Iris pigment epithelial cell (primary cell): ENCODE results near the gene RIC3.

Source experiments
- DNase-seq: peaks from one replicate; pipeline ENCODE4 v3.0.0-alpha.2; 2011; ENCODE audit warnings: low read depth

RIC3 gene

DNA sequence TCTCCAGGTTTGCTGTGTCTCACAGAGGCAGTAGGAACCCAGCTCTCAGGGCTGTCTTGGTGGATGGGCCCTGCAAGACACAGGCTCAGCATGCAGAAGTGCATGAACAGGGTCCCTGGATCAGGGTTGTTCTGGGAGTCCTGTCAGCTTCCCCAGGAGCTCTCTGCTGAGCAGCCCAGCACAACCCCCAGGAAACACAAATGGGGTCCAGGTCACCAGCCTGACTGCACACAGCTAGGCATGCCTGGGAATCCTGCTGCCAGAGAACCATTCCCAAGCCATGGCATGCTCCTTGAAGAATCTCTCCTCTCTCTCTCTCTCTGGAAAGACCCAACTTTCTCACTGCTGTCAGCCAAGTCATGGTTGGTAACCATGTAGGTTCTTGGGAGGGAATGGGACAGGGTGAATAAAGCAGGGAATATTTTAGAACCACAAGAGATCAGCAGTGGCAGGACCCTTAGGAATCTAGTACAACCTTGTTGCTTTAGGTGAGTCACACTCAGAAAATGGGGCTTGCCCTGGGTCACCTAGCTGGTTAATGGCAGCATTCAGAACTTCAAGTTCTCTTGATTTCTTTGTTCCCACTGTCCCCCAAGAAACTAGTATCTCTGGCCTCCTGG lies 66.4 kb downstream of the RIC3 start:
- no peak for DNase-seq

- DNase-seq = no peak
Observed at GRCh38 chr11:8101421-8101820, 67.4 kb downstream of the RIC3 start.

- DNase-seq = no peak
Observed at GRCh38 chr11:8100605-8101004, 68.2 kb downstream of the RIC3 start.

- no peak for DNase-seq
Observed at GRCh38 chr11:8100158-8100557, 68.7 kb downstream of the RIC3 start.

DNA sequence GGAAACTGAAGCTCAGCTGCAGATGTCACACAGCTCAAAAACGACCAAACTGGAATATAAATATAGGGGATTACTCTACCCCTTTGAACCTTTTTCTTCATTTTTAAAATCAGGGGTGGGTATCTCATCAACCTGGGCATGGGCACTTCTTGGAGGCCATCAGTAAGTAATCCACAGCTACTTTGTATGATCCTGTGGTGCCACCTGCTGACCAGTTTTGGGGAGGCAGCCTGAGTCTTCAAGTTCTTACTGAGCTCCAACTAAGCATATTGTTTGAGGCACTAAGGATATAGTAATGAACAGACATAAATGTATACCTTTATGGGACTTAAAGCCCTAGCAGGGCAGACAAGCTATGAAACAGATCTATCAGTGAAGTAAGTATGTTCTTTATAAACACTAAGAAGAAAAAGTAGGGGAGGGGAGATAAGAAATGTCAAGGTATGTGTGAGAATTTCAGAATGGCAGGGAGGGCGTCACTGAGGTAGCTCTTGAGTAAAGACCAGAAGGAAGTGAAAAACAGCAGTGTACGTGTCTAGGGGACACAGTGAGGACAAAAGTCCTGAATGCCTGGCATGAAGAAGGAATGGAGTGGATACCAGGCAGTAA lies 69.4 kb downstream of the RIC3 start:
- DNase-seq = peak; percentile 82

- no peak for DNase-seq
Observed at GRCh38 chr11:8098879-8099278, 69.9 kb downstream of the RIC3 start.

GRCh38 chr11:8098361-8098760 lies 70.5 kb downstream of the RIC3 start:
- DNase-seq = peak; percentile 48

- no peak for DNase-seq
Observed at GRCh38 chr11:8097926-8098325, 70.9 kb downstream of the RIC3 start.

DNA sequence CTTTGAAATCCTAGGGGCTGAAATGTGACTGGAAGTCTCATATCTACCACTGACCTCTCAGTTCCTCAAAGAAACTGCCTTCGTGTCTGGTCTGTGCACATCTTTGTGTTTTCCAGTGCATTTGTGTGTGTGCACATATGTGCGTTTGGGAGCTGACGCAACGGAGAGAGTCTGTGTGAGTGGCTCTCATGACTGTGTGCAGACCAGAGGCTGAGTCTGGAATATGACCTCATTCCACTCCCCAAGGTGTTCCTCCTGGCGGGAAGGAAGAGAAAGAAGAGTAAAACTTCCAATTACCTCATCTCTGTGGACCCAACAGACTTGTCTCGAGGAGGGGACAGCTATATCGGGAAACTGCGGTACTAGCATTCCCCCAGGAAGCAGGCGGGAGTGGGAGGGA lies 71.4 kb downstream of the RIC3 start:
- DNase-seq = no peak

- DNase-seq = no peak
Observed at GRCh38 chr11:8097062-8097461, 71.8 kb downstream of the RIC3 start.

GRCh38 chr11:8096575-8096974 lies 72.2 kb downstream of the RIC3 start:
- no peak for DNase-seq

GRCh38 chr11:8095806-8096522 lies 72.9 kb downstream of the RIC3 start:
- DNase-seq = no peak

DNA sequence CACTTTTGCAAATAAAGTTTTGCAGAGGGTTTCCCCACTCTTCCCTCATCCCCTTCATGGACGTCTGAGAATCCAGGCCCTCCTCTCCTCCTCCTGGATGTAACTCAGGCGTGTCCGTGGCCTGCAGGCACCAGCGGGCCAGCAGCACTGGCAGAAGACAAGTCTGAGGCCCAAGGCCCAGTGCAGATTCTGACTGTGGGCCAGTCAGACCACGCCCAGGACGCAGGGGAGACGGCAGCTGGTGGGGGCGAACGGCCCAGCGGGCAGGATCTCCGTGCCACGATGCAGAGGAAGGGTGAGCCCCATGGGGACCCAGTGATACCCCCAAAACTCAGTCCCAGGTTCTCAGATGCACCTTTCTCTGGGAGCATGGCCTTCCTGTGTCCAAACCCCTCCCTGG lies 73.5 kb downstream of the RIC3 start:
- DNase-seq = no peak

DNA sequence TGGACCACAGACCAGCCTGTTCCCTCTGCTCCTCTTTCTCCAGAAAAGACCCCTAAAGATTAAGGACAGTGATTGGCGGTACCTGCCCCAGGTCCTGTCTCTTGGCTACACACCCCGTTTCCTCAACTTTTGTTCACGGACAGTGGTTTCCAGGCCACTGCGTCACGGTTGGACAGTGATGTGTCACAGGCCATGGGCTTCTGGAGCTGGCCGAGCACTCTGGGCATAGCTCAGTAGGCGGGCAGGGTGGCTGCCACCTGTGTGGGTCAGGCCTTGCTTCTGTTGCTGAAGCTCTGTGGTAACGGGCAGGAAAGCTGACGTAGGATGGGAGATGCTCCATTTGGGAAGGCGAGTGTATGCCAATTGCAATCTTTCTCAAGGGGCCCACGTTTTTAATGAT lies 74.2 kb downstream of the RIC3 start:
- DNase-seq = no peak

DNA sequence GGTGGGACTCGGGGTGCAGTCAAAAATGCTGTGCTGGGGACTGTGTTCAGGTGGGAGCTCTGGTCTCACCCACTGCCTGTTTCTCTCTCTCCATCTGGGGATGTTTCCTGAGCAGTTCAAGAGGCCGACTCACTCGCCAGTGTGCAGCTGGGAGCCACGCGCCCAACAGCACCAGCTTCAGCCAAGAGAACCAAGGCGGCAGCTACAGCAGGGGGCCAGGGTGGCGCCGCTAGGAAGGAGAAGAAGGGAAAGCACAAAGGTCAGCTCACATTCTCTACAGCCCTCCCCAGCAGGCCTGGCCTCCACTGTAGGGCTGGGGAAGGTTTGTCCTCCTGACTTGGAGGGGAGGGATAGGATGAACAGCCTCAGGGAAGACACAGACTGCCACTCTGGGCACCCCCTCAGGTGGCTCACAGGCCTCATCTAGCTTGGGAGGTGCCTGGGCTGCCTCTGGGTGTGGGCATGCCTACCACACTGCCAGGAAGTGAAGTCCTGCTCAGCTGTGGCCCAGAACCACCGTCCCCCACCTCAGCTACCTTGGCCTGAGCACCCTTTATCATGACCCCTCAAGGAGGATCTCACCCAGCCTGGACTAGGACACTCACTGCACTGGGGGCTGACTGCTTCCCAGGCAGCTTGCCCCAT lies 74.8 kb downstream of the RIC3 start:
- DNase-seq = no peak

DNA sequence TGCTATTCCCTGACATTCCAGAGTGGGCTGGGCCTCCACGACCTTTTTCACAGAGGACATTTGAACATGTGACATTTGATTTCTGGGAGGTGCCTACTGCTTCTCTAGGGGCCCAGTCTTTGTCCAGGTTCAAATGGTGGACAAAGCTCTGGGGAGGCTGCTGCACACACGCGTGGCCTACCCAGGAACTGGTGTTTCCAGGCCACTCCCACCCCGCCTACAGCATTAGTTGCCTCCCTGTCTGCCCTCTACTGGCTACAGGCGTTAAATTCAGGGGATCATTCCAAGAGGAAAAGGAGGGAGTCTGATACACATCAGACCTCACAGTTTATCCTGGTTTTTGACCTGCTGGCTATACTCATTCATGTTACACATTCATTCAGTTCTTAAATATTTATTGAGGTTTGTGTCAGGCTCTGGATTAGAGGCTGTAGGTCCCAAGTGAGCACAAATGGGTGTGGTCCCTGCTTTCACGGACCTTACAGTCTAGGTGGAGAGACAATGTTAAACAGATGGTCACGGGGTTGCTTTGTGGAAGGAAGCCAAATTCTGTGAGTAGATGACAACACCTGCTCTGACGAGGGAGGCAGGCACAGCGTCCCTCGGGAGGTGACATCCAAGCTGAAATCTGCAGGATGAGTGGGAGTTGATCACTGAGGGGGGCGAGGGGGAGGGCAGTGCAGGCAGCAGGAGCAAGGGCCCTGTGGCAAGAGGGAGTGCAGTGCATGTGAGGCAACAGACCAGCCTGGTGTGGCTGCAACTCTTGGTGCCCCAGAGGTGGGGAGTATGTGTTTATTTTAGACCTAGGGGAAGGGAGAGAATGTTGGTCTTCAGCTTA lies 76.0 kb downstream of the RIC3 start:
- DNase-seq = peak; percentile 71

GRCh38 chr11:8091721-8092120 lies 77.1 kb downstream of the RIC3 start:
- DNase-seq = no peak

DNA sequence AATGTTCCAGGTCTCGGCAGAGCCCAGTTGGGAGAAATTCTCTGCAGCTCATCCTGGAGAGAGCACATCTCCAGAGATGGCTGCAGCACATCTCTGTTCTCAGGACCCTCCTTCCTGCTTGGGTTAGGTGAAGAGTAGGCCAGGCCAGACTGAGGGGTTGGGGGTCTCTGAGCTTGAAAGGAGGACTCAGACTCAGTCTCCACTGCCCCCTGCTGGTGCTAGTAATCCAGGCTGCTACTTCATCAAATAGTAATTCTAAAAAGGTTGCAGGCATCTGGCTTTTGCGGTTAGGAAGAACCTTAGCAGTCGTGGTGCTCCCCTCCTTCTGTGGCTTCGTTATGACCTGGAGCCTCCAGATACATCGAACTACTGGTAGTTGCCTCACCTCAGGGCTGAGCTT lies 78.1 kb downstream of the RIC3 start:
- peak; percentile 37 for DNase-seq

DNA sequence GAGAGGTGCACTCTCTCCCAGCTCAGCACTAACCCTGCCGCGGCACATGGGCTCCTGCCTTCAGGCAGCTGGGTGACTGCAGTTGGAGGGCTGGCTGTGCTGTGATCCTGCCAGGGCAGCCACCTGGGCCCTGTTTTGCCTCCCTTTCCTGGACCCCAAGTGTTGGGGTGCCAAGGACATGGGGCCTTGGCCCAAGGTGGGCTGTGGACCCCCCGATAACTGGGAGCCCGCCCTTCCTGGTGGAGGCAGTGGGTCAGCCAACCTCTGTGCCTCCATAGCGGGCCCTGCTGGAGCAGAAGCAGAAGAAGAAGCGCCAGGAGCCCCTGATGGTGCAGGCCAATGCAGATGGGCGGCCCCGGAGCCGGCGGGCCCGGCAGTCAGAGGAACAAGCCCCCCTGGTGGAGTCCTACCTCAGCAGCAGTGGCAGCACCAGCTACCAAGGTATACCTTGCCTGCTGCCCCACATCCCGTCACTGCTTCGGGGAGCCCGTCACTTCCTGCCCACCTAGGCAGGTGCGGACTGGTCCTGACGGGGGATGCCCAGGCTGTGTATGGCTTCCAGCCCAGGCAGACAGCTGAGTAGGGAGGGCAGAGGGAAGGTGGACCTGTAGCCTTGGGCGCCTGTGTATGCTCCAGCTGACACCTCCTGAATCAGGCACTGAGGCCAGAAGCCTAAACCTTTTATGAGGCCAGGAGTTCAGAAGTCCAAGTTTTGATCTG lies 78.9 kb downstream of the RIC3 start:
- no peak for DNase-seq

GRCh38 chr11:8087756-8088155 lies 81.1 kb downstream of the RIC3 start:
- DNase-seq = no peak

GRCh38 chr11:8087185-8087584 lies 81.6 kb downstream of the RIC3 start:
- no peak for DNase-seq

DNA sequence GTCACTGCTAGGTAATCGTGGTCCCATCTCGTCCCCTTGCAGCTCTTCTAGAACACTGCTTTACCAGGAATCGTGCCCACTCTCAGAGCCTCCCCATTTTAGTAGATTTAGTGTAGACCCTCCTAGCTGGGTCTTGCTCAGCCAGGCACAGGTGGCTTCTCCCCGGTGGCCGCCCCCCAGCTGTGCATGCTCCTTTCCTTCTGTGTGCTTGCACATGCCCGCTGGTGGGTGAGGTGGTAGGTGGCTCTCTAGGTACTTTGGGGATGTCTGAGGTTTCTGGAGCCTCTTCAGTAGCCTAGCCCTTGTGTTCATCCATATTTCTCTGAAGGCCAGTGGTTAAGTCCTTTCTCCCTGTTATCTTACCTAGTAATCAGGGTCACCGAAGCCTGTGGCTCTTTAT lies 82.3 kb downstream of the RIC3 start:
- no peak for DNase-seq
